ENCODE data around the gene ANKRD34A. TPM values are rescaled to one million over a fixed set of nuclear protein-coding genes. Genes with fewer than 3 reads are reported as not detected.

The ANKRD34A gene
- total and polyA plus RNA-seq, 2 donors (not counting 1 experiment from before 2014, with no cell fraction given), result 1.2 to 1.9 TPM

DNA sequence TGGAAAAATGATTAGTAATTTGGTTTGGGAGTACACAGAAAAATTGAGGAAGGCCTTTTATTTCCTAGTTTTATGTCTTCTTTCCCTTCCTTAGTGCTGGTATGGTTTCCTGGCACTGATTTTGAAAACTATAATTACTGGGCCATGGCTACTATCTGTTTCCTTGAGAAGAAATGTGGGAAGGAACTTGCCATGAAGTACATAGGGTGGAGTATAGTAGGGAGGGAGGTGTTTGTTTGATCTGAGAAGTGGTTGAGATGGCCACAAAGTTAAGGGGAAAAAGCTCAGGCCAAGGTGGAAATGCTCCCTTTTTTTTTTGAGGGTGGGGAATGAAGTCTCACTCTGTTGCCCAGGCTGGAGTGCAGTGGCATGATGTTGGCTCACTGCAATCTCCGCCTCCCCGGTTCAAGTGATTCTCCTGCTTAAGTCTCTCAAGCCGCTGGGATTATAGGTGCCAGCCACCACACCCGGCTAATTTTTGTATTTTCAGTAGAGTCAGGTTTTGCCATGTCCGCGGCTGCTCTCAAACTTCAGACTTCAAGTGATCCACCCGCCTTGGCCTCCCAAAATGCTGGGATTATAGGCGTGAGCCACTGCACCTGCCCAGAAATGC, 45.9 kb upstream of the ANKRD34A start:
- DNase-seq (ENCODE audit: low read depth in 2 of 2), result no peak
- Histone ChIP-seq H3K27ac (ENCODE audit: insufficient read depth, low read length) (no peak overlapping the region), H2AFZ (ENCODE audit: low read length) (no peak overlapping the region), H3K4me1 (ENCODE audit: control insufficient read depth, extremely low read depth, insufficient read depth, low read length) (no peaks in the 10 kb centered on the region), H3K4me2 (ENCODE audit: extremely low read depth, insufficient read depth, low read length) (no peak overlapping the region), H3K36me3 (ENCODE audit: control insufficient read depth, insufficient read depth, low read length) (no peaks in the 10 kb centered on the region), H3K9ac (ENCODE audit: insufficient read depth, low read length) (no peak overlapping the region), H3K4me3 (replicated peaks in 1 of 4; ENCODE audit: control extremely low read depth in 1 of 4, insufficient read depth in 1 of 4, low read depth in 3 of 4, low read length in 4 of 4) (no peak overlapping the region), H4K20me1 (ENCODE audit: control insufficient read depth, extremely low read depth, insufficient read depth, low read length) (no peaks in the 10 kb centered on the region), H3K27me3 (ENCODE audit: control insufficient read depth, insufficient read depth, low read length) (no peaks in the 10 kb centered on the region), H3K9me3 (ENCODE audit: control insufficient read depth, insufficient read depth, low read depth, low read length) (no peaks in the 10 kb centered on the region), H3K79me2 (ENCODE audit: control insufficient read depth, insufficient read depth, low read length) (no peaks in the 10 kb centered on the region)
- no peak for TF ChIP-seq EZH2 (IDR thresholded peaks at IDR 0.05; ENCODE audit: low read length, missing control alignments)
- TF ChIP-seq, protein P1, sequence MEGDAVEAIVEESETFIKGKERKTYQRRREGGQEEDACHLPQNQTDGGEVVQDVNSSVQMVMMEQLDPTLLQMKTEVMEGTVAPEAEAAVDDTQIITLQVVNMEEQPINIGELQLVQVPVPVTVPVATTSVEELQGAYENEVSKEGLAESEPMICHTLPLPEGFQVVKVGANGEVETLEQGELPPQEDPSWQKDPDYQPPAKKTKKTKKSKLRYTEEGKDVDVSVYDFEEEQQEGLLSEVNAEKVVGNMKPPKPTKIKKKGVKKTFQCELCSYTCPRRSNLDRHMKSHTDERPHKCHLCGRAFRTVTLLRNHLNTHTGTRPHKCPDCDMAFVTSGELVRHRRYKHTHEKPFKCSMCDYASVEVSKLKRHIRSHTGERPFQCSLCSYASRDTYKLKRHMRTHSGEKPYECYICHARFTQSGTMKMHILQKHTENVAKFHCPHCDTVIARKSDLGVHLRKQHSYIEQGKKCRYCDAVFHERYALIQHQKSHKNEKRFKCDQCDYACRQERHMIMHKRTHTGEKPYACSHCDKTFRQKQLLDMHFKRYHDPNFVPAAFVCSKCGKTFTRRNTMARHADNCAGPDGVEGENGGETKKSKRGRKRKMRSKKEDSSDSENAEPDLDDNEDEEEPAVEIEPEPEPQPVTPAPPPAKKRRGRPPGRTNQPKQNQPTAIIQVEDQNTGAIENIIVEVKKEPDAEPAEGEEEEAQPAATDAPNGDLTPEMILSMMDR (conservative IDR thresholded peaks at IDR 0.05 in 1 of 2, IDR thresholded peaks at IDR 0.05 in 1 of 2; ENCODE audit: low read depth in 1 of 2, low read length in 2 of 2), result no peak

DNA sequence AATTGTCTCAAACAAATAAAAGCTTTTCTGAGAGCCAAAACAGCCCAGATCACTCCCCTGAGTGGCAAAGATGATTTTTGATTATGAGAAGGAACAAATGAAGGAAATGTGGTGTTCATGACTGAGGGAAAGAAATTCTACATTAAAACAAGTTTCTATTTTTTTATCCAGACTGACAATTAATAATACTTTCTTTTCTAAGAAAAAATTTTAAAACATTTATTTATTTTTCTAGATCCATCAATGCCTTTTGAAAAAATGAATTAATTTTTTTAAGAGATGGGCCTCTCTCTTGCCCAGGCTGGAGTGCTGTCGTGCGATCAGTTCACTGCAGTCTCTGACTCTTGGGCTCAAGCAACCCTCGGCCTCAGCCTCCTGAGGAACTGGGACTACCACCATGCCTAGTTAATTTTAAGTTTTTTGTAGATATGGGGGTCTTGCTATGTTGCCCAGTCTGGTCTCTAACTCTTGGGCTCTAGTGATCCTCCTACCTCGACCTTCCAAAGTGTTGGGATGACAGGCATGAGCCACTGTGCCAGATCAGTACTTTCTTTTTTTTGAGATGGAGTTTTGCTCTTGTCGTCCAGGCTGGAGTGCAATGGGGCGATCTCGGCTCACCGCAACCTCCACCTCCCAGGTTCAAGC, 43.2 kb upstream of the ANKRD34A start:
- no peak overlapping the region for H2AFZ ChIP-seq (ENCODE audit: low read length)
- no peaks in the 10 kb centered on the region for H3K36me3 ChIP-seq (ENCODE audit: control insufficient read depth, insufficient read depth, low read length)
- no peak for DNase-seq (ENCODE audit: low read depth in 2 of 2)
- H3K9ac ChIP-seq (ENCODE audit: insufficient read depth, low read length), result no peak overlapping the region
- TF ChIP-seq, protein P1 (conservative IDR thresholded peaks at IDR 0.05 in 1 of 2, IDR thresholded peaks at IDR 0.05 in 1 of 2; ENCODE audit: low read depth in 1 of 2, low read length in 2 of 2), result no peak
- no peak for TF ChIP-seq EZH2 (IDR thresholded peaks at IDR 0.05; ENCODE audit: low read length, missing control alignments)
- no peaks in the 10 kb centered on the region for H3K79me2 ChIP-seq (ENCODE audit: control insufficient read depth, insufficient read depth, low read length)
- no peaks in the 10 kb centered on the region for H3K27me3 ChIP-seq (ENCODE audit: control insufficient read depth, insufficient read depth, low read length)
- H3K4me1 ChIP-seq (ENCODE audit: control insufficient read depth, extremely low read depth, insufficient read depth, low read length), result no peaks in the 10 kb centered on the region
- H3K4me2 ChIP-seq (ENCODE audit: extremely low read depth, insufficient read depth, low read length), result no peak overlapping the region
- no peak overlapping the region for H3K27ac ChIP-seq (ENCODE audit: insufficient read depth, low read length)
- H3K4me3 ChIP-seq (replicated peaks in 1 of 4; ENCODE audit: control extremely low read depth in 1 of 4, insufficient read depth in 1 of 4, low read depth in 3 of 4, low read length in 4 of 4), result no peak overlapping the region
- H3K9me3 ChIP-seq (ENCODE audit: control insufficient read depth, insufficient read depth, low read depth, low read length), result no peaks in the 10 kb centered on the region
- H4K20me1 ChIP-seq (ENCODE audit: control insufficient read depth, extremely low read depth, insufficient read depth, low read length), result no peaks in the 10 kb centered on the region

DNA sequence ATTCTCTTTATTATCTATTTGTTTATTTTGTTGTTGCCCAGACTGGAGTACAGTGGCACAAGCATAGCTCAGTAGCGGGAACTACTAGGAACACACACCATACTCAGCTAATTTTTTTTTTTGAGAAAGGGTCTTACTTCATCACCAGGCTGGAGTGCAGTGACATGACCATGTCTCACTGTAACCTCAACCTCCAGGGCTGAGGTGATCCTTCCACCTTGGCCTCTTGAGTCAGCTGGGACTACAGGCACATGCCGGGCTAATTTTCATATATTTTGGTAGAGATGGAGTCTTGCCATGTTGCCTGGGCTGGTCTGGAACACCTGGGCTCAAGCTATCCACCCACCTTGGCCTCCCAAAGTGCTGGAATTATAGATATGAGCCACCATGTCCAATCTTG, 37.3 kb upstream of the ANKRD34A start:
- Histone ChIP-seq H3K27me3 (ENCODE audit: control insufficient read depth, insufficient read depth, low read length) (no peaks in the 10 kb centered on the region), H3K36me3 (ENCODE audit: control insufficient read depth, insufficient read depth, low read length) (no peaks in the 10 kb centered on the region), H3K4me1 (ENCODE audit: control insufficient read depth, extremely low read depth, insufficient read depth, low read length) (peaks cover 4% of the 10 kb centered on the region), H3K4me3 (replicated peaks in 1 of 4; ENCODE audit: control extremely low read depth in 1 of 4, insufficient read depth in 1 of 4, low read depth in 3 of 4, low read length in 4 of 4) (no peak overlapping the region), H2AFZ (ENCODE audit: low read length) (no peak overlapping the region), H3K27ac (ENCODE audit: insufficient read depth, low read length) (no peak overlapping the region), H3K4me2 (ENCODE audit: extremely low read depth, insufficient read depth, low read length) (no peak overlapping the region), H3K9me3 (ENCODE audit: control insufficient read depth, insufficient read depth, low read depth, low read length) (no peaks in the 10 kb centered on the region), H3K79me2 (ENCODE audit: control insufficient read depth, insufficient read depth, low read length) (no peaks in the 10 kb centered on the region), H4K20me1 (ENCODE audit: control insufficient read depth, extremely low read depth, insufficient read depth, low read length) (no peaks in the 10 kb centered on the region), H3K9ac (ENCODE audit: insufficient read depth, low read length) (no peak overlapping the region)
- DNase-seq (ENCODE audit: low read depth in 2 of 2), result no peak
- TF ChIP-seq EZH2 (IDR thresholded peaks at IDR 0.05; ENCODE audit: low read length, missing control alignments), result no peak
- TF ChIP-seq, protein P1 (conservative IDR thresholded peaks at IDR 0.05 in 1 of 2, IDR thresholded peaks at IDR 0.05 in 1 of 2; ENCODE audit: low read depth in 1 of 2, low read length in 2 of 2), result no peak

Data from fibroblast of lung (primary cell).